ENCODE data around the gene GLDC. TPM values are rescaled to one million over a fixed set of nuclear protein-coding genes. Genes with fewer than 3 reads are reported as not detected.

Gene GLDC
- total and polyA plus RNA-seq, 8 donors, result 0.41 to 8.1 (median 3.3) TPM

GRCh38 chr9:6562201-6562600 lies 83.3 kb downstream of the GLDC start:
- no peaks in the 10 kb centered on the region for H3K9me3 ChIP-seq
- ATAC-seq (no peak), DNase-seq (no peak)
- H3K36me3 ChIP-seq, result no peaks in the 10 kb centered on the region
- H3K4me1 ChIP-seq, result peaks cover 0 to 4% of the 10 kb centered on the region in 2 donors
- no peak for TF ChIP-seq CTCF (IDR thresholded peaks at IDR 0.05)
- intact Hi-C loops (cut with DNase I), result no loop called here
- H3K27me3 ChIP-seq, result no peaks in the 10 kb centered on the region
- no peak overlapping the region for H3K4me3 ChIP-seq
- no peak overlapping the region for H3K27ac ChIP-seq

GRCh38 chr9:6557883-6558616 lies 87.5 kb downstream of the GLDC start:
- Histone ChIP-seq H3K27ac (no peak overlapping the region), H3K36me3 (no peaks in the 10 kb centered on the region), H3K4me1 (peaks cover 0 to under 1% of the 10 kb centered on the region in 2 donors), H3K27me3 (no peaks in the 10 kb centered on the region), H3K9me3 (no peaks in the 10 kb centered on the region), H3K4me3 (no peak overlapping the region)
- TF ChIP-seq CTCF (IDR thresholded peaks at IDR 0.05), result no peak
- intact Hi-C loops (cut with DNase I), result no loop called here
- no peak for DNase-seq
- ATAC-seq, result no peak

GRCh38 chr9:6553866-6554265 lies 91.7 kb downstream of the GLDC start:
- no peak for TF ChIP-seq CTCF (IDR thresholded peaks at IDR 0.05)
- Histone ChIP-seq H3K9me3 (no peaks in the 10 kb centered on the region), H3K27me3 (no peaks in the 10 kb centered on the region), H3K36me3 (no peaks in the 10 kb centered on the region), H3K4me3 (no peak overlapping the region), H3K27ac (no peak overlapping the region), H3K4me1 (no peaks in the 10 kb centered on the region)
- no peak for ATAC-seq
- no peak for DNase-seq
- intact Hi-C loops (cut with DNase I), result no loop called here

DNA sequence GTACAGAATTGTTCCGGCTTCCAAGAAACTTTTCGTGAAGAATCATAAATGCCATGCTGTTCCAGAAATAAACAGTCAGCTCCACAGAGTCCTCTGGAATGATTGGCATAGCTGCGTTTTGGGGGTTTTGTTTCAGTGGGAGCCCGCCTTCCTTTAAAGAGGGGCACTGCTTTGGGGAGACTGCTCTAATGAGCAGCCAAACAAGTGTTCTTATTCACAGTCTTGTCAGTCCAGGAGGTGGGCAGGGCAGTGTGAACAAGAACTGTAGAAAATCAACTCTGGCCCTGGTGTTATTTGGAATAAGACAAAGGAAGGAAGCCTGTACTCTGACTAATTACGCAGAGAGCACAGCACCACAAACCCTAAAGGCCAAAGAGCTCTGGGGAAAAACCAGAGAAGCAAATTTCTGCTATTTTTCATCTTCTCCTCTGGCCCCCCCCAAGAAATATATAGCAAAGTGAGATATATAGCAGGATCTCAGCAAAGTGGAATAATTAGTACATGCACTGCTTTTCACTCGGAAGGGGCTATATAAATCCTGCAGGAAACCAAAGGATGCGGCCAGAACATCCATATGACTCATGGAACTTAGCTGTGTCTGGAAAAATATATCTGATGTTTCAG lies 92.9 kb downstream of the GLDC start:
- no peaks in the 10 kb centered on the region for H3K27me3 ChIP-seq
- no peaks in the 10 kb centered on the region for H3K36me3 ChIP-seq
- no peaks in the 10 kb centered on the region for H3K9me3 ChIP-seq
- H3K27ac ChIP-seq, result no peak overlapping the region
- intact Hi-C loops (cut with DNase I), result no loop called here
- no peak overlapping the region for H3K4me3 ChIP-seq
- no peak for DNase-seq
- ATAC-seq, result no peak
- no peaks in the 10 kb centered on the region for H3K4me1 ChIP-seq
- no peak for TF ChIP-seq CTCF (IDR thresholded peaks at IDR 0.05)

DNA sequence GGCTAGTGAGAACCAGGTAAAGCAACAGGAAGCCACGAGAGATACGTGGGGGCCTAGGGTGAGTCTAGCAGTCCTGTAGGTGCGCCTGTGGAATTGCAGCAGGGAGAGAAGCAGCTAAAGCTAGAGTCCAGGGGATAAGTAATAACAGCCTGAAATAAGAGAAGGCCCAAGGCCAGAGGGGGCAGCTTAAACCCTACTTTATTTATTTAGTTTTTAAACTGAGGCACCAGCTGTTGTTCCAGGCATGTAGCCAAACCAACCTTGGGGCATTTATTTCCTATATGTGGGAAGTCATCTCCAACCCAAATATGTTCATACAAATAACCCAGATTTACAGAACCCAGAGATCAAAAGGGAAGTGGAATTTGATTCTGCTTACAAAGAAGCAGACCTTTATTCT lies 93.5 kb downstream of the GLDC start:
- no peaks in the 10 kb centered on the region for H3K36me3 ChIP-seq
- no peak for ATAC-seq
- H3K4me1 ChIP-seq, result no peaks in the 10 kb centered on the region
- H3K27me3 ChIP-seq, result no peaks in the 10 kb centered on the region
- no peaks in the 10 kb centered on the region for H3K9me3 ChIP-seq
- no peak for DNase-seq
- no peak overlapping the region for H3K4me3 ChIP-seq
- no peak overlapping the region for H3K27ac ChIP-seq
- no peak for TF ChIP-seq CTCF (IDR thresholded peaks at IDR 0.05)
- intact Hi-C loops (cut with DNase I), result no loop called here

Measured in left lung (tissue), 10 donors.